Thoracic aorta (tissue), 2 donors: ENCODE data around the gene ATP2A3. TPM values are rescaled to one million over a fixed set of nuclear protein-coding genes. Genes with fewer than 3 reads are reported as not detected.

Experiments
- ATAC-seq: fragments of 150-250 bp; one replicate; pipeline ENCODE4 v1.8.0; 2017; ENCODE audit warnings: low read depth; ENCODE audit not compliant: insufficient number of reproducible peaks, low FRiP score
- DNase-seq: peaks from one replicate; pipeline ENCODE4 v3.0.0-alpha.2; 2020; ENCODE audit warnings: low spot score
- H3K27ac ChIP-seq, 2 donors: fragments of 200-600 bp; sonication (generic); 1 replicate in 1 of 2; 2 replicates in 1 of 2; pipeline ENCODE4 v1.5.1; 2016; ENCODE audit warnings: mild to moderate bottlenecking in 2 of 2, moderate library complexity in 2 of 2
- H3K27me3 ChIP-seq: fragments of 200-600 bp; sonication (generic); replicated peaks from 2 replicates; pipeline ENCODE4 v1.6.0; 2016; ENCODE audit warnings: mild to moderate bottlenecking; ENCODE audit not compliant: insufficient read depth
- H3K36me3 ChIP-seq: fragments of 200-600 bp; sonication (generic); one replicate; pipeline ENCODE4 v1.5.1; 2016
- H3K4me1 ChIP-seq, 2 donors: fragments of 200-600 bp; sonication (generic); 1 replicate in 1 of 2; 2 replicates in 1 of 2; pipeline versions ENCODE4 v1.5.1 to v1.6.0; 2016; ENCODE audit warnings: low read depth in 2 of 2, mild to moderate bottlenecking in 1 of 2; ENCODE audit not compliant: control insufficient read depth in 1 of 2
- H3K4me3 ChIP-seq: fragments of 200-600 bp; sonication (generic); 2 replicates; pipeline ENCODE4 v1.5.1; 2016; ENCODE audit warnings: mild to moderate bottlenecking
- H3K9me3 ChIP-seq: fragments of 200-600 bp; sonication (generic); 2 replicates; pipeline ENCODE4 v1.5.1; 2016
- total RNA-seq, 2 donors: library from RNA; depleted of rRNA; stranded (reverse); fragments of >200 nt; gene quantifications; one replicate each; pipeline versions ENCODE4 v1.1.0 to v1.2.3, GENCODE V29; 2016
- TF ChIP-seq, protein P1 (sequence below): fragments of 200-600 bp; sonication (generic); IDR thresholded peaks from one replicate; pipeline ENCODE4 v1.5.1; 2019; ENCODE audit warnings: antibody characterized with exemption

The ATP2A3 gene
- total RNA-seq, 2 donors from 2014 or later, result 37.2 to 50.4 TPM

DNA sequence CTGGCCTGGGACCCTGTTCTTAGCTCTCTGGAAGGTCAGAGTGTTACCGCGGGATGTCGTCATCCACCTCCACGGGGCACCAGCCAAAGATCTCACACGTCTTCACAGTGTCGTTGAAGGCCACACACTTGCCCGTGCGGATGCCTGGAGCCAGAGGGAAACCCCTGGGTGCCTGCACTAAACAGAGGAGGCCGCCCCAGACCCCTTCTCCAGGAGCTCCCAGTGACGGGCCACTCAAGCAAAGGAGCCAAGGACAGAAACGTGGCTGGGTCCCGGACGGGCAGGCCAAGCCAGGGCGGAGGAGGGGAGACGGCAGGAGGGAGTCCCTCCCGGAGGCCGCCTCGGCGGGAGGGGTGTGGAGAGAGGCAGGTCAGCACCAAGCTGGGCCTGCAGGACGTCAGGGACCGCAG, 60.4 kb downstream of the ATP2A3 start:
- H3K4me1 ChIP-seq, result no peaks in the 10 kb centered on the region
- TF ChIP-seq, protein P1, sequence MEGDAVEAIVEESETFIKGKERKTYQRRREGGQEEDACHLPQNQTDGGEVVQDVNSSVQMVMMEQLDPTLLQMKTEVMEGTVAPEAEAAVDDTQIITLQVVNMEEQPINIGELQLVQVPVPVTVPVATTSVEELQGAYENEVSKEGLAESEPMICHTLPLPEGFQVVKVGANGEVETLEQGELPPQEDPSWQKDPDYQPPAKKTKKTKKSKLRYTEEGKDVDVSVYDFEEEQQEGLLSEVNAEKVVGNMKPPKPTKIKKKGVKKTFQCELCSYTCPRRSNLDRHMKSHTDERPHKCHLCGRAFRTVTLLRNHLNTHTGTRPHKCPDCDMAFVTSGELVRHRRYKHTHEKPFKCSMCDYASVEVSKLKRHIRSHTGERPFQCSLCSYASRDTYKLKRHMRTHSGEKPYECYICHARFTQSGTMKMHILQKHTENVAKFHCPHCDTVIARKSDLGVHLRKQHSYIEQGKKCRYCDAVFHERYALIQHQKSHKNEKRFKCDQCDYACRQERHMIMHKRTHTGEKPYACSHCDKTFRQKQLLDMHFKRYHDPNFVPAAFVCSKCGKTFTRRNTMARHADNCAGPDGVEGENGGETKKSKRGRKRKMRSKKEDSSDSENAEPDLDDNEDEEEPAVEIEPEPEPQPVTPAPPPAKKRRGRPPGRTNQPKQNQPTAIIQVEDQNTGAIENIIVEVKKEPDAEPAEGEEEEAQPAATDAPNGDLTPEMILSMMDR, result no peak
- H3K36me3 ChIP-seq, result no peaks in the 10 kb centered on the region
- ATAC-seq, result no peak
- H3K27ac ChIP-seq, result no peak overlapping the region
- H3K9me3 ChIP-seq, result no peaks in the 10 kb centered on the region
- H3K4me3 ChIP-seq, result no peak overlapping the region
- no peaks in the 10 kb centered on the region for H3K27me3 ChIP-seq
- no peak for DNase-seq

DNA sequence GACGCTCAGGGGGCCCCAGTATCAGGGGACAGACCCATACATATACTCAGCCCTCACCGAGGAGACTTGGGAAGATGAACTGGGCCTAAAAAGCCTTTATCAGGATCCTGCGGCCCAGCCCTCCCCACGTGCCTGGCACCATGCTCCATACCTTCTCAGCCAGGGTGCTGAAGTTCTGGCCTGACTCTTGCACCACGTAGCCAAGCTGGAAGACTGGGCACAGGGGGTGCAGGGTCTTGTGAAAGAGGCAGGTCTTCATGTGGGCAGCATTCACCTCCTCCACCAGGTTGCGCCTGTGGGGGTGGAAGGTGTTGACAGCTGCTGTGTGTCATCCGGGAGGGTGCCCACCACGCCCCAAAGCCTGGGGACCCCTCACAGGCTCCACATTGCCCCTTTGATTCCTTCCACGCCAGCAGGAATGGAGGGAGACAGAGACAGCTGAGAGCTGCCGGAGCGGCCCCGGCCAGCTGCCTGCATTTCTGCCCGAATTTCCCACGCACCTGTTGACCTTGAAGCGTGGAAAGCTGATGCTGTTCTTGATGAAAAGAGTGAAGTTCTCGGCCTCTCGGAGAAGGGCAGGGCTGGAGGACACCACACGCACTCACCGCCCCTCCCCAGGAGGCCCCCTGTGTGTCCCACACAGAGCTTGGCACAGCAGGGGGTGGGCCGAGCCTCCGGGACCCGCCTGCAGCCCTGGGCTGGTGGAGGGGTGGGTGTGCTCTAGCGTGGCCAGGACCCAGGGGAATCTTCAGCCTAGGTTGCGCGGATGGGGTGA, 61.0 kb downstream of the ATP2A3 start:
- TF ChIP-seq, protein P1, result no peak
- no peaks in the 10 kb centered on the region for H3K4me1 ChIP-seq
- H3K9me3 ChIP-seq, result no peaks in the 10 kb centered on the region
- H3K27me3 ChIP-seq, result no peaks in the 10 kb centered on the region
- DNase-seq (no peak), ATAC-seq (no peak)
- H3K4me3 ChIP-seq, result no peak overlapping the region
- no peaks in the 10 kb centered on the region for H3K36me3 ChIP-seq
- no peak overlapping the region for H3K27ac ChIP-seq

DNA sequence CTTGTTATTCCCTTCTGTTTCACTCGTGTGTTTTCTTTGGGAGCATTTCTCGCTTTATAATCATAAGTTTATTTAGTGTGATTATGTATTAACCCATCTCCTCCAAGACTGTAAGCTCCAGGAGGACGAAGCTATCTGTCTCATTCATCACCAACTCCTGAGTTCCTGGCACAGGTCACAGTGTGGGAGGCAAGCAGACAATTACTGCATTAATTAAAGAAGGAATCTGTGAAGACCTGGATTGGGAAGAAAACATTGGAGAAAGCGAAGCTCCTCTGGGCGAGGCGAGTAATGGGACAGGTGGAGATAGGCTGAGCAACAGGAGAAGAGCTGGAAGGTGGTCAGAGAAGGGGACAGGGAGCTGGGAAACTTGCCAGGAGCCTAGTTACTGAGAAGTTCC, 63.6 kb downstream of the ATP2A3 start:
- no peak overlapping the region for H3K27ac ChIP-seq
- H3K4me3 ChIP-seq, result no peak overlapping the region
- no peaks in the 10 kb centered on the region for H3K27me3 ChIP-seq
- DNase-seq (no peak), ATAC-seq (no peak)
- no peaks in the 10 kb centered on the region for H3K4me1 ChIP-seq
- H3K9me3 ChIP-seq, result no peaks in the 10 kb centered on the region
- TF ChIP-seq, protein P1, result no peak
- no peaks in the 10 kb centered on the region for H3K36me3 ChIP-seq

DNA sequence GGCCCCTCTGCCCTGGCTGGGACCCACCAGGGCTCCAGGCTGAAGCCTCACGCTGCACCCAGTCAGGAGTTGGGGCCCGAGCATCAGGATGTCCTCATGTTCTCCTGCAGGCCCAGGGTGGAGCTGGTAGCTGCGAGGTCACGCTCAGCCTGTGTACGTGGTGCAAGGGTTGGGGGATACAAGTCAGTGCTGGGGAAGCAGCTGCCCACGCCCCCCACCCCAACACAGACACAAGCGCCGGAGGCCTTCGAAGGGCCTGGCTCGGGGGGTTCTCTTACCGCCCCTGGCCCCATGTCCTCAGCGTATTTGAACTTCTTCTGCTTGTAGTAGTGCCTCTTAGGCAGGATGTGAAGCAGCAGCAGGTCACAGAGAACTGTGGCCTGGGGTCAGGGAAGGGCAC, 66.5 kb downstream of the ATP2A3 start:
- no peak overlapping the region for H3K27ac ChIP-seq
- TF ChIP-seq, protein P1, result no peak
- H3K4me1 ChIP-seq, result peaks cover 4 to 21% of the 10 kb centered on the region in 2 donors
- H3K36me3 ChIP-seq, result no peaks in the 10 kb centered on the region
- H3K27me3 ChIP-seq, result no peaks in the 10 kb centered on the region
- DNase-seq (no peak), ATAC-seq (no peak)
- no peak overlapping the region for H3K4me3 ChIP-seq
- H3K9me3 ChIP-seq, result no peaks in the 10 kb centered on the region

DNA sequence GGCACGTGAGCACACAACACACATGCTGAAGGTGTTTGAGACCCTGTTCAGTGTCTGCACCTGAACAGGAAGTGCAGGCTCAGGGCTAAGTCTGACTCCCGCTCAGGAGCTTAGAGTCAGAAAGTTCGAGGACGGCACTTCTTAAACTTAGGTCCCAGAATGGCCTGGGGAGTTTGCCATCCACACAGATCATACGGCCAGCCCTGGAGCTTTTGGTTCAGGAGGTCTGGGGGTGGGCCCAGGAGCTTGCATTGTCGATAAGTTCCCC, 67.3 kb downstream of the ATP2A3 start:
- H3K27ac ChIP-seq, result no peak overlapping the region
- H3K27me3 ChIP-seq, result no peaks in the 10 kb centered on the region

More for the DNA sequence above, 67.3 kb downstream of the ATP2A3 start:
- TF ChIP-seq, protein P1, result no peak
- no peak for DNase-seq
- Histone ChIP-seq H3K36me3 (no peaks in the 10 kb centered on the region), H3K4me1 (peaks cover 4 to 28% of the 10 kb centered on the region in 2 donors), H3K4me3 (no peak overlapping the region), H3K9me3 (no peaks in the 10 kb centered on the region)
- no peak for ATAC-seq
